GM19238 (cell line): ENCODE measurements around the gene CLIC4.
"Not testable (repeated sequence)": the region's sequence is repeated elsewhere in the genome, so short reads cannot be mapped to it uniquely, and the experiment has no call there.

Source experiments
- DNase-seq: peaks from one replicate; pipeline ENCODE4 v3.0.0; 2011; ENCODE audit warnings: low spot score; ENCODE audit not compliant: insufficient read length

The CLIC4 gene

GRCh38 chr1:24744911-24745710 lies at the start of gene CLIC4:
Gene CLIC4, plus strand, starts transcription at chr1:24745447. Its CDS starts 107 bp downstream, at chr1:24745554.
- DNase-seq = peak; percentile 76

- no peak for DNase-seq
Observed at GRCh38 chr1:24696041-24696755, 49.0 kb upstream of the CLIC4 start.

GRCh38 chr1:24696756-24697330 lies 48.4 kb upstream of the CLIC4 start:
- no peak for DNase-seq

GRCh38 chr1:24697453-24698001 lies 47.7 kb upstream of the CLIC4 start:
- not testable (repeated sequence) for DNase-seq

GRCh38 chr1:24698326-24698725 lies 46.9 kb upstream of the CLIC4 start:
- not testable (repeated sequence) for DNase-seq

- DNase-seq = no peak
Observed at GRCh38 chr1:24699628-24700027, 45.6 kb upstream of the CLIC4 start.

GRCh38 chr1:24702511-24703293 lies 42.5 kb upstream of the CLIC4 start:
- no peak for DNase-seq

- no peak for DNase-seq
Observed at GRCh38 chr1:24704411-24705259, 40.6 kb upstream of the CLIC4 start.

- peak; percentile 44 for DNase-seq
Observed at GRCh38 chr1:24705260-24706073, 39.8 kb upstream of the CLIC4 start.

GRCh38 chr1:24706074-24706389 lies 39.2 kb upstream of the CLIC4 start:
- not testable (repeated sequence) for DNase-seq

- DNase-seq = no peak
Observed at GRCh38 chr1:24707687-24708086, 37.6 kb upstream of the CLIC4 start.

- DNase-seq = no peak
Observed at GRCh38 chr1:24708938-24709337, 36.3 kb upstream of the CLIC4 start.

GRCh38 chr1:24709791-24710441 lies 35.3 kb upstream of the CLIC4 start:
- DNase-seq = no peak

GRCh38 chr1:24711329-24711728 lies 33.9 kb upstream of the CLIC4 start:
- DNase-seq = no peak

GRCh38 chr1:24713176-24713575 lies 32.1 kb upstream of the CLIC4 start:
- no peak for DNase-seq

GRCh38 chr1:24713736-24714135 lies 31.5 kb upstream of the CLIC4 start:
- no peak for DNase-seq

- DNase-seq = no peak
Observed at GRCh38 chr1:24714859-24715520, 30.3 kb upstream of the CLIC4 start.

- no peak for DNase-seq
Observed at GRCh38 chr1:24715658-24716057, 29.6 kb upstream of the CLIC4 start.
